Transverse colon (tissue), 4 donors: ENCODE results near the gene MACROH2A2. TPM values are rescaled to one million over a fixed set of nuclear protein-coding genes. Genes with fewer than 3 reads are reported as not detected.
"Not testable (repeated sequence)": the region's sequence is repeated elsewhere in the genome, so short reads cannot be mapped to it uniquely, and the experiment has no call there.

Source experiments
- DNase-seq: peaks from one replicate; pipeline ENCODE4 v3.0.0-alpha.2; 2019
- H3K27ac ChIP-seq, 4 donors: fragments of 200-600 bp; sonication (generic); 2 replicates each; pipeline ENCODE4 v1.5.1; 2016 to 2018; ENCODE audit warnings: inconsistent platforms in 4 of 4
- H3K27me3 ChIP-seq: fragments of 200-600 bp; sonication (generic); 2 replicates; pipeline ENCODE4 v1.5.1; 2017; ENCODE audit warnings: inconsistent platforms
- H3K36me3 ChIP-seq, 4 donors: fragments of 200-600 bp; sonication (generic); 2 replicates each; pipeline ENCODE4 v1.5.1; 2017 to 2019; ENCODE audit warnings: inconsistent platforms in 4 of 4
- H3K4me1 ChIP-seq, 4 donors: fragments of 200-600 bp; sonication (generic); 2 replicates each; pipeline ENCODE4 v1.5.1; 2017 to 2020; ENCODE audit warnings: inconsistent platforms in 4 of 4
- H3K4me3 ChIP-seq, 4 donors: fragments of 200-600 bp; sonication (generic); 1 replicate in 1 of 4; 2 replicates in 3 of 4; pipeline versions ENCODE4 v1.5.1 to v1.6.1; 2017 to 2019; ENCODE audit warnings: inconsistent platforms in 4 of 4
- H3K9me3 ChIP-seq, 2 donors: fragments of 200-600 bp; sonication (generic); 2 replicates each; pipeline ENCODE4 v1.5.1; 2017 to 2019; ENCODE audit warnings: inconsistent platforms in 2 of 2
- CTCF ChIP-seq, 5 experiments: fragments of 200-600 bp in 3 of 5; fragments of 450-650 bp in 2 of 5; sonication (generic) in 3 of 5; IDR thresholded peaks; 1 replicate in 2 of 5; 2 replicates in 3 of 5; pipeline ENCODE4 v1.5.1; 2016 to 2017; ENCODE audit warnings: antibody characterized with exemption in 5 of 5, inconsistent platforms in 3 of 5, mild to moderate bottlenecking in 2 of 5, moderate library complexity in 1 of 5
- EP300 ChIP-seq: sonication (generic); formaldehyde crosslinking; IDR thresholded peaks from one replicate; pipeline ENCODE4 v1.6.1; 2017; ENCODE audit warnings: antibody characterized with exemption, low read depth
- POLR2A ChIP-seq: fragments of 450-650 bp; IDR thresholded peaks from one replicate; pipeline ENCODE4 v1.6.1; 2016; ENCODE audit warnings: antibody characterized with exemption, mild to moderate bottlenecking, moderate library complexity
- POLR2AphosphoS5 ChIP-seq, 3 donors: sonication (generic); formaldehyde crosslinking; IDR thresholded peaks; one replicate each; pipeline ENCODE4 v1.6.1; 2016; ENCODE audit warnings: antibody characterized with exemption in 3 of 3
- WGBS, 2 donors: methylation state at CpG; one replicate each; pipeline ENCODE4 v1.1.5; 2018; ENCODE audit warnings: low coverage in 1 of 2; 5-methylcytosine and 5-hydroxymethylcytosine counted together
- in situ Hi-C, 4 donors: fragments of 200-750 bp; cut with MboI; loops; one replicate each; pipeline versions ENCODE4 v1.15.0 to v1.15.1; 2017; ENCODE audit warnings: low sequenced_read_pairs in 3 of 4, low pct_ligation_motif_present in 1 of 4, low pct_unique_long_range_greater_than_20kb in 1 of 4
- intact Hi-C: fragments of 100-400 bp; cut with DNase I; formaldehyde crosslinking; loops from one replicate; pipeline ENCODE4 v1.15.1; 2023; ENCODE audit warnings: low total_unique reads
- total RNA-seq, 4 donors: library from RNA; depleted of rRNA; stranded (reverse); fragments of >200 nt; gene quantifications; one replicate each; pipeline ENCODE4 v1.1.0, GENCODE V29; 2016

MACROH2A2 gene
- total RNA-seq, 4 donors from 2014 or later: 1.6 to 8.6 (median 7.8) TPM

- TF ChIP-seq EP300 (no peak), POLR2A (no peak), CTCF (IDR thresholded peaks at IDR 0.05) (no peak), POLR2AphosphoS5 (IDR thresholded peaks at IDR 0.05) (no peak)
- intact Hi-C loops: no loop called here
- DNase-seq: no peak
- Histone ChIP-seq H3K9me3 (peaks cover 5 to 7% of the 10 kb centered on the region in 2 donors), H3K4me3 (no peak overlapping the region), H3K27ac (no peak overlapping the region), H3K36me3 (no peaks in the 10 kb centered on the region), H3K4me1 (no peaks in the 10 kb centered on the region), H3K27me3 (peaks cover 13% of the 10 kb centered on the region)
- in situ Hi-C loops: no loop called here
- WGBS, 2 donors: 17 to 20% methylated on average over 1 to 4 of the region's 4 CpGs
These were observed 18.4 kb upstream of the MACROH2A2 start for GRCh38 chr10:70034232-70034631.

- in situ Hi-C loops (no loop called here), intact Hi-C loops (no loop called here)
- Histone ChIP-seq H3K4me3 (no peak overlapping the region), H3K4me1 (no peaks in the 10 kb centered on the region), H3K27ac (no peak overlapping the region), H3K36me3 (no peaks in the 10 kb centered on the region), H3K9me3 (peaks cover 5 to 6% of the 10 kb centered on the region in 2 donors), H3K27me3 (peaks cover 19% of the 10 kb centered on the region)
- DNase-seq: no peak
- WGBS, 2 donors: 45 to 69% methylated on average over 1 of the region's 1 CpG
- TF ChIP-seq POLR2A (no peak), POLR2AphosphoS5 (IDR thresholded peaks at IDR 0.05) (no peak), CTCF (IDR thresholded peaks at IDR 0.05) (no peak), EP300 (no peak)
These were observed 17.1 kb upstream of the MACROH2A2 start for GRCh38 chr10:70035531-70035930.

GRCh38 chr10:70038923-70039322 lies 13.7 kb upstream of the MACROH2A2 start:
- no peak for DNase-seq
- no peaks in the 10 kb centered on the region for H3K9me3 ChIP-seq
- intact Hi-C loops (no loop called here), in situ Hi-C loops (no loop called here)
- H3K27ac ChIP-seq: no peak overlapping the region
- no peaks in the 10 kb centered on the region for H3K4me1 ChIP-seq
- no peak overlapping the region for H3K4me3 ChIP-seq
- H3K36me3 ChIP-seq: no peaks in the 10 kb centered on the region
- peaks cover 13% of the 10 kb centered on the region for H3K27me3 ChIP-seq
- no peak for TF ChIP-seq POLR2A
- TF ChIP-seq CTCF (IDR thresholded peaks at IDR 0.05): no peak
- no peak for TF ChIP-seq EP300
- no peak for TF ChIP-seq POLR2AphosphoS5 (IDR thresholded peaks at IDR 0.05)

GRCh38 chr10:70041016-70041415 lies 11.6 kb upstream of the MACROH2A2 start:
- WGBS, 2 donors: 77 to 95% methylated on average over 2 of the region's 2 CpGs
- TF ChIP-seq POLR2AphosphoS5 (IDR thresholded peaks at IDR 0.05): no peak
- no peak for TF ChIP-seq EP300
- TF ChIP-seq POLR2A: no peak
- no peak for TF ChIP-seq CTCF (IDR thresholded peaks at IDR 0.05)
- H3K27me3 ChIP-seq: peaks cover 8% of the 10 kb centered on the region
- in situ Hi-C loops: no loop called here
- DNase-seq: no peak
- no peak overlapping the region for H3K4me3 ChIP-seq
- H3K36me3 ChIP-seq: no peaks in the 10 kb centered on the region
- intact Hi-C loops: no loop called here
- no peaks in the 10 kb centered on the region for H3K9me3 ChIP-seq
- H3K4me1 ChIP-seq: no peaks in the 10 kb centered on the region
- no peak overlapping the region for H3K27ac ChIP-seq

- H3K4me1 ChIP-seq, H3K9me3 ChIP-seq, DNase-seq, intact Hi-C loops, H3K4me3 ChIP-seq, H3K36me3 ChIP-seq, H3K27ac ChIP-seq, H3K27me3 ChIP-seq, in situ Hi-C loops: not testable (repeated sequence)
- 40 to 64% methylated on average over 1 to 8 of the region's 8 CpGs for WGBS, 2 donors
These were observed 10.9 kb upstream of the MACROH2A2 start for GRCh38 chr10:70041739-70042138.

GRCh38 chr10:70047066-70047465 lies 5.6 kb upstream of the MACROH2A2 start:
- H3K9me3 ChIP-seq, H3K27ac ChIP-seq, H3K4me1 ChIP-seq, H3K36me3 ChIP-seq, intact Hi-C loops, DNase-seq, H3K4me3 ChIP-seq, in situ Hi-C loops: not testable (repeated sequence)
- WGBS, 2 donors: 74 to 100% methylated on average over 1 to 4 of the region's 4 CpGs
- H3K27me3 ChIP-seq: peaks cover 19% of the 10 kb centered on the region
